ENCODE data around the gene LGI2.

The LGI2 gene

GRCh38 chr4:24957886-24958285 is 72.9 kb downstream of the LGI2 start:
- DNase-seq: no peak

GRCh38 chr4:24956763-24957162 is 74.0 kb downstream of the LGI2 start:
- DNase-seq: no peak

GRCh38 chr4:24956091-24956490 is 74.7 kb downstream of the LGI2 start:
- no peak for DNase-seq

- no peak for DNase-seq
These were observed 78.1 kb downstream of the LGI2 start for GRCh38 chr4:24952667-24953066.

- no peak for DNase-seq
These were observed 80.8 kb downstream of the LGI2 start for GRCh38 chr4:24949970-24950369.

Data from NCI-H2081 treated with DMSO at 0.1 percent for 48 hours (cell line).